WTC11 (cell line): Measurements from ENCODE around the gene OCIAD1.

Experiments used
- ARID4B ChIP-seq: sonication (generic); formaldehyde crosslinking; IDR thresholded peaks from 2 replicates; pipeline ENCODE4 v1.8.0; 2023; ENCODE audit warnings: missing genetic modification reagents, mild to moderate bottlenecking, borderline replicate concordance
- CREB1 ChIP-seq: sonication (generic); formaldehyde crosslinking; IDR thresholded peaks from 2 replicates; pipeline ENCODE4 v1.8.0; 2023; ENCODE audit warnings: mild to moderate bottlenecking, missing genetic modification reagents
- CTCF ChIP-seq: fragments of 200-600 bp; IDR thresholded peaks from 2 replicates; pipeline ENCODE4 v1.8.0; 2022; ENCODE audit warnings: antibody characterized with exemption
- E2F4 ChIP-seq: sonication (generic); formaldehyde crosslinking; IDR thresholded peaks from 2 replicates; pipeline ENCODE4 v1.8.1; 2022; ENCODE audit warnings: low read depth, mild to moderate bottlenecking, moderate library complexity, missing genetic modification reagents, borderline replicate concordance
- ETV6 ChIP-seq: sonication (generic); formaldehyde crosslinking; IDR thresholded peaks from 2 replicates; pipeline ENCODE4 v1.8.1; 2022; ENCODE audit warnings: mild to moderate bottlenecking, missing genetic modification reagents
- JUN ChIP-seq: sonication (generic); formaldehyde crosslinking; IDR thresholded peaks from 2 replicates; pipeline ENCODE4 v1.8.0; 2023; ENCODE audit warnings: mild to moderate bottlenecking, missing genetic modification reagents
- MAX ChIP-seq: sonication (generic); formaldehyde crosslinking; IDR thresholded peaks from 2 replicates; pipeline ENCODE4 v1.8.0; 2022; ENCODE audit warnings: mild to moderate bottlenecking, missing genetic modification reagents
- PREB ChIP-seq: sonication (generic); formaldehyde crosslinking; IDR thresholded peaks from 2 replicates; pipeline ENCODE4 v1.8.1; 2022; ENCODE audit warnings: mild to moderate bottlenecking, missing genetic modification reagents, moderate library complexity, borderline replicate concordance
- TCF7 ChIP-seq: sonication (generic); formaldehyde crosslinking; IDR thresholded peaks from 2 replicates; pipeline ENCODE4 v1.8.0; 2022; ENCODE audit warnings: mild to moderate bottlenecking, low read depth, missing genetic modification reagents, moderate library complexity
- ZMAT4 ChIP-seq: fragments of 250-450 bp; sonication (Bioruptor Pico); IDR thresholded peaks from 2 replicates; pipeline ENCODE4 v1.9.0; 2021; ENCODE audit warnings: mild to moderate bottlenecking
- ZSCAN18 ChIP-seq: fragments of 250-450 bp; sonication (Bioruptor Pico); IDR thresholded peaks from 2 replicates; pipeline ENCODE4 v2.1.2; 2022; ENCODE audit warnings: mild to moderate bottlenecking, moderate library complexity

- TF ChIP-seq ARID4B (CRISPR knock-in tag) (no peak), E2F4 (CRISPR knock-in tag) (no peak), CTCF (no peak), JUN (no peak), CREB1 (no peak), PREB (CRISPR knock-in tag) (no peak), TCF7 (CRISPR knock-in tag) (no peak), ZMAT4 (CRISPR knock-in tag) (no peak), MAX (CRISPR knock-in tag) (no peak), ZSCAN18 (no peak), ETV6 (CRISPR knock-in tag) (no peak)
Observed at GRCh38 chr4:48832571-48832970, 1.7 kb downstream of the OCIAD1 start.
